ENCODE data around the gene ZCCHC24.

Gene ZCCHC24

GRCh38 chr10:79430936-79431335, 14.5 kb downstream of the ZCCHC24 start:
- TF ChIP-seq CTCF (conservative IDR thresholded peaks at IDR 0.05; ENCODE audit: low read depth, low read length): no peak
- DNase-seq (ENCODE audit: low read depth): peak; percentile 4

GRCh38 chr10:79430325-79430905, 15.0 kb downstream of the ZCCHC24 start:
- DNase-seq (ENCODE audit: low read depth): peak; percentile 7
- H3K4me3 ChIP-seq (ENCODE audit: low read depth, low read length): no peak overlapping the region
- TF ChIP-seq CTCF (conservative IDR thresholded peaks at IDR 0.05; ENCODE audit: low read depth, low read length): no peak

More at GRCh38 chr10:79430936-79431335, 14.5 kb downstream of the ZCCHC24 start:
- H3K4me3 ChIP-seq (ENCODE audit: low read depth, low read length): no peak overlapping the region

GRCh38 chr10:79429751-79430150, 15.7 kb downstream of the ZCCHC24 start:
- no peak for TF ChIP-seq CTCF (conservative IDR thresholded peaks at IDR 0.05; ENCODE audit: low read depth, low read length)
- H3K4me3 ChIP-seq (ENCODE audit: low read depth, low read length): no peak overlapping the region
- DNase-seq (ENCODE audit: low read depth): no peak

- H3K4me3 ChIP-seq (ENCODE audit: low read depth, low read length): no peak overlapping the region
- TF ChIP-seq CTCF (conservative IDR thresholded peaks at IDR 0.05; ENCODE audit: low read depth, low read length): no peak
Measured at GRCh38 chr10:79427965-79428364, 17.5 kb downstream of the ZCCHC24 start.

GRCh38 chr10:79425074-79425532, 20.3 kb downstream of the ZCCHC24 start:
- TF ChIP-seq CTCF (conservative IDR thresholded peaks at IDR 0.05; ENCODE audit: low read depth, low read length): no peak
- DNase-seq (ENCODE audit: low read depth): no peak
- H3K4me3 ChIP-seq (ENCODE audit: low read depth, low read length): no peak overlapping the region

More at GRCh38 chr10:79427965-79428364, 17.5 kb downstream of the ZCCHC24 start:
- no peak for DNase-seq (ENCODE audit: low read depth)

- no peak for TF ChIP-seq CTCF (conservative IDR thresholded peaks at IDR 0.05; ENCODE audit: low read depth, low read length)
- H3K4me3 ChIP-seq (ENCODE audit: low read depth, low read length): no peak overlapping the region
- DNase-seq (ENCODE audit: low read depth): peak; percentile 61
Measured at GRCh38 chr10:79424221-79425073, 21.0 kb downstream of the ZCCHC24 start.

Data from choroid plexus epithelial cell (primary cell).